Measurements from ENCODE around the gene TACSTD2.
"Not testable (repeated sequence)": the region's sequence is repeated elsewhere in the genome, so short reads cannot be mapped to it uniquely, and the experiment has no call there.

The TACSTD2 gene

GRCh38 chr1:58586271-58586670 is 9.2 kb upstream of the TACSTD2 start:
- DNase-seq = no peak

- DNase-seq = no peak
These were observed 8.6 kb upstream of the TACSTD2 start for GRCh38 chr1:58585581-58586151.

GRCh38 chr1:58585166-58585565 is 8.1 kb upstream of the TACSTD2 start:
- DNase-seq = no peak

GRCh38 chr1:58584082-58584895 is 7.2 kb upstream of the TACSTD2 start:
- no peak for DNase-seq

GRCh38 chr1:58583496-58583895 is 6.4 kb upstream of the TACSTD2 start:
- DNase-seq = no peak

- DNase-seq = not testable (repeated sequence)
These were observed 5.1 kb upstream of the TACSTD2 start for GRCh38 chr1:58582143-58582542.

- DNase-seq = no peak
These were observed 4.6 kb upstream of the TACSTD2 start for GRCh38 chr1:58581641-58582040.

GRCh38 chr1:58580186-58580585 is 3.1 kb upstream of the TACSTD2 start:
- no peak for DNase-seq

GRCh38 chr1:58577654-58578030 is 590 bp upstream of the TACSTD2 start:
- no peak for DNase-seq

GRCh38 chr1:58576325-58576726 is 726 bp downstream of the TACSTD2 start:
- no peak for DNase-seq

- DNase-seq = no peak
These were observed 1.3 kb downstream of the TACSTD2 start for GRCh38 chr1:58575551-58576324.

- DNase-seq = no peak
These were observed 2.2 kb downstream of the TACSTD2 start for GRCh38 chr1:58574816-58575215.

- no peak for DNase-seq
These were observed 3.1 kb downstream of the TACSTD2 start for GRCh38 chr1:58573705-58574591.

- DNase-seq = no peak
These were observed 3.9 kb downstream of the TACSTD2 start for GRCh38 chr1:58573138-58573537.

GRCh38 chr1:58572690-58573089 is 4.4 kb downstream of the TACSTD2 start:
- DNase-seq = no peak

- DNase-seq = no peak
These were observed 5.4 kb downstream of the TACSTD2 start for GRCh38 chr1:58571616-58572015.

- DNase-seq = no peak
These were observed 6.2 kb downstream of the TACSTD2 start for GRCh38 chr1:58570817-58571216.

- no peak for DNase-seq
These were observed 7.0 kb downstream of the TACSTD2 start for GRCh38 chr1:58570094-58570493.

GRCh38 chr1:58568911-58569310 is 8.1 kb downstream of the TACSTD2 start:
- DNase-seq = no peak

GRCh38 chr1:58568271-58568860 is 8.7 kb downstream of the TACSTD2 start:
- no peak for DNase-seq

GRCh38 chr1:58566339-58566738 is 10.7 kb downstream of the TACSTD2 start:
- no peak for DNase-seq

- not testable (repeated sequence) for DNase-seq
These were observed 13.3 kb downstream of the TACSTD2 start for GRCh38 chr1:58563715-58564114.

Data from NCI-H748 treated with DMSO at 0.1 percent for 48 hours (cell line).